IPS-18a (cell line): ENCODE measurements around the gene SPIRE2.

ENCODE experiments used
- H3K27ac ChIP-seq: one replicate; pipeline ENCODE4 v1.5.1; 2013; ENCODE audit warnings: low read length
- H3K27me3 ChIP-seq: one replicate; pipeline ENCODE4 v1.6.1; 2013; ENCODE audit warnings: mild to moderate bottlenecking, low read length; ENCODE audit not compliant: control insufficient read depth, insufficient read depth
- H3K36me3 ChIP-seq: one replicate; pipeline ENCODE4 v1.6.1; 2013; ENCODE audit warnings: low read depth, low read length; ENCODE audit not compliant: control insufficient read depth
- H3K4me1 ChIP-seq: one replicate; pipeline ENCODE4 v1.6.1; 2013; ENCODE audit warnings: low read depth, low read length; ENCODE audit not compliant: control insufficient read depth
- H3K4me3 ChIP-seq: one replicate; pipeline ENCODE4 v1.5.1; 2013; ENCODE audit warnings: low read length
- H3K9ac ChIP-seq: one replicate; pipeline ENCODE4 v1.6.1; 2013; ENCODE audit warnings: mild to moderate bottlenecking, low read length, moderate library complexity
- H3K9me3 ChIP-seq: one replicate; pipeline ENCODE4 v1.6.1; 2013; ENCODE audit warnings: low read depth, low read length; ENCODE audit not compliant: control insufficient read depth

SPIRE2 gene

DNA sequence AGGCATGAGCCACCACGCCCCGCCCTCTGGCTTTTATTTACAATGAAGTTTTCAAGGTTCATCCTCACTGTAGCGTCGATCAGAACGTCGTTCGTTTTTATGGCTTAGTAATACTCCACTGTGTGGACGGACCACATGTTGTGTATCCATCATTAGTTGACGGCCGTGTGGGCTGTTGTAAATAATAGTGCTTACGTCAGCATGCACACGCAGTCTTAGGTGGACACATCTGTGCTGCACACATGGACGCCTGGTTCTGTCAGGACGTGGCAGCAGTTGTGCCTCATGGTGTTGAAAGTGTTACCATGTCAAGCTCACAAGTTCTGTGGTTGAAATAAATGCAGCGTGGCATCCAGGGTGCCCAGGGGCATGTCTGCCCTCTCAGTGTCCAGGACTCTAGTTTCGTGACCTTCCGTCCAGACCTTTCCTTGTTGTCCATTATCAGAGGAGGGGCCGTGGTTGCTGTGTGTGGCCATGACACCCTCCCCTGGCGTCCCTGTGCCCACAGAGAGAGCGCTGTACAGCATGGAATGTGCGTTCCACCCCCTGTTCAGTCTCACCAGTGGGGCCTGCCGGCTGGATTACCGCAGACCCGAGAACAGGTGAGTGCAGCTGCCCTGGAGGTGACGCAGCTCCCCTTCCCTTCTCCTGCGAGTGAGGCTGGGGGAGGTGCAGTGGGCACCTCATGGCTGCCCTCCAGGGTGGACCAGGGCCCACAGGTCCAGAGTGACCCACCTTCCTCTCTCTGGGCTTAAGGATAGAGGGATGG is 67.4 kb downstream of the SPIRE2 start:
- Histone ChIP-seq H3K4me1 (no peaks in the 10 kb centered on the region), H3K9me3 (no peaks in the 10 kb centered on the region), H3K36me3 (peaks cover 51% of the 10 kb centered on the region), H3K27ac (no peak overlapping the region), H3K9ac (no peak overlapping the region), H3K27me3 (no peaks in the 10 kb centered on the region), H3K4me3 (no peak overlapping the region)

DNA sequence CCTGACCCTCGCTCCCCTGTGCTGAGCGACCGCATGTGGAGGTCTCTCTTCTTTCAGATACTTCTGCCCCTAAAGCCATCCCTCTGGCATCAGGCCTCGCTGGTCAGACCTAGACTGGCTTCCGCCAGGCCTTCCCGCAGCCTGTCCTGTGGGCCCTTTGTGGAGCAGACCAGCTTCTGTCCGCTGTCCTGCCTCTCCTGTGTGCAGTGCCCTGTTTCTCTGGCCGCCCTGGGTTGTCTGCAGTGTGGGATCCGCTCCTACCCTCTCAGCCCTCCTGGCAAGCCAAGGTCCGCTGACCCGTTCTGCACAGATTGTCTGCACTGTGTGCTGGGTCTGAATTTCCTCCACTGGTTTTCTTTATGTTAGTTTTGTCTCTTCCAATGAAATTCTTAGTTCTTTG is 68.9 kb downstream of the SPIRE2 start:
- Histone ChIP-seq H3K9me3 (no peaks in the 10 kb centered on the region), H3K9ac (no peak overlapping the region), H3K27me3 (no peaks in the 10 kb centered on the region), H3K36me3 (peaks cover 46% of the 10 kb centered on the region), H3K4me1 (no peaks in the 10 kb centered on the region), H3K4me3 (no peak overlapping the region), H3K27ac (no peak overlapping the region)

DNA sequence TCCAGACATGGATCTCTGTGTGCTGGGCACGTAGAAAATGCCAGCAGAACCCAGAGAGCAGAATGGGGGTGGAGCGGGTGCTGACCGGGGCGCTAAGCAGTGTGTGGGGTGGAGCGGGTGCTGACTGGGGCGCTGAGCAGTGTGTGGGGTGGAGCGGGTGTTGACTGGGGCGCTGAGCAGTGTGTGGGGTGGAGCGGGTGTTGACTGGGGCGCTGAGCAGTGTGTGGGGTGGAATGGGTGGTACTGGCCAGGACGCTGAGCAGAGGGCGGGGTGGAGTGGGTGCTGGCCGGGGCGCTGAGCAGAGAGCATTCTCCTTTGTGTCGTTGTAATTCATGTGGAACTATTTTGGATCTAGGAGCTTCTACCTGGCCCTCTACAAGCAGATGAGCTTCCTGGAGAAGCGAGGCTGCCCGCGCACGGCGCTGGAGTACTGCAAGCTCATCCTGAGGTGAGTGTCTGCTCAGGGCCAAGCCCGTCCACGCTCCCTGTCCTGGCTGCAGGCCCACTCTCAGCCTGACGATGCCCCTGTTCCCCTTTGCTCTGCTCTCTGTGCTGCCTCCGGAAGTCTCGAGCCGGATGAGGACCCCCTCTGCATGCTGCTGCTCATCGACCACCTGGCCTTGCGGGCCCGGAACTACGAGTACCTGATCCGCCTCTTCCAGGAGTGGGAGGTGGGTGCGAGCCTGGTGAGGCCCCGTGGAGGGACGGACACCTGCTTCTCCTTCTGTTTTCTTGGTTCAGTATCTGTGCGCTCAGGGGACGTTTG is 70.1 kb downstream of the SPIRE2 start:
- Histone ChIP-seq H3K9ac (no peak overlapping the region), H3K9me3 (no peaks in the 10 kb centered on the region), H3K27me3 (no peaks in the 10 kb centered on the region), H3K27ac (no peak overlapping the region), H3K4me3 (no peak overlapping the region), H3K36me3 (peaks cover 37% of the 10 kb centered on the region), H3K4me1 (no peaks in the 10 kb centered on the region)

DNA sequence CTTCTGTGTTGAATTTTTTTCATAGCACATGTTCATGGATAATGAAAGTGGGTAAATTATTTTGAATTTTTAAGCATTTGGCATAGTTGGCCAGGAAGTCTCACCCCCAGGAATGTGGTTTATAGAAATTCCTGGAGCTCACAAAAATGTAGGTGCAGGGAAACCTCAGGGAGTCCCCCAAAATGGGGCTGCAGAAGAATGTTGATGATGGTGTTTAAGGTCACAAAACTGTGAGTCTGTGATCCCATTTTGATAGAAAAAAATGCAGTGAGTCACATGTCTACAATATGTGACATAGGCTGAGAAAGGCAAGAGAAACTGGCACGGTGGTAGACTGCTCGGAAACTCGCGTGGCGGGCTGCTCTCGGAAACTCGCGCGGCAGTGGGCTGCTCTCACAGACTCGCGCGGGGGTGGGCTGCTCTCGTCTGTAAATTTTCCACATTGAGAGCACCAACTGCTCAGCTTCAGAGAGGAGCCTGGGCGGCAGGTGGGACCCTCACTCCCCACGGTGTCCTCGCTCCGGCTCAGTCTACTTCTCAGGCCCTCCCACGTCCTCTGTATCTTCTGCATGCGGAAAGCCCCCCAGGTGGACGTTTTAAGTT is 71.7 kb downstream of the SPIRE2 start:
- Histone ChIP-seq H3K27ac (no peak overlapping the region), H3K9ac (no peak overlapping the region), H3K36me3 (peaks cover 37% of the 10 kb centered on the region), H3K4me1 (no peaks in the 10 kb centered on the region), H3K9me3 (no peaks in the 10 kb centered on the region), H3K27me3 (no peaks in the 10 kb centered on the region), H3K4me3 (no peak overlapping the region)

DNA sequence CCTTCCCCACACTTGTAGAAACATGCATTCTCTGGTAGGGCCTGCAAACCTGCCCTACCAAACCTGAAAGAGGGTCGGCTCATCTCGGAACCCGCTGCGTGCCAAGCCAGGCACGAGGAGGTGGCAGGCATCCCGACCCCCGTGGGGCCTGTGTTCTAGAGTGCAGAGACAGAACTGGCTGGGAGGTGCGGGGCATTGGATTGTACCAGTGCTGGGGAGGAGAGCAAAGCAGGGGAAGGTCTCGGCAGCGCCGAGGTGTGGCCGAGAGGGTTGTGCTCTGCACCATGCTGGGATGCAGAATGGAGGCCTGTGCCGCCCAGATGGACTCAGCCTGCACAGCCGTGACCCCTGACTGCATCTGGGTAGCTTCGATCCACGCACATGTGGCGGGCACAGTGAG is 72.6 kb downstream of the SPIRE2 start:
- Histone ChIP-seq H3K27ac (no peak overlapping the region), H3K9ac (no peak overlapping the region), H3K4me3 (no peak overlapping the region), H3K9me3 (no peaks in the 10 kb centered on the region), H3K36me3 (peaks cover 38% of the 10 kb centered on the region), H3K4me1 (no peaks in the 10 kb centered on the region), H3K27me3 (no peaks in the 10 kb centered on the region)

DNA sequence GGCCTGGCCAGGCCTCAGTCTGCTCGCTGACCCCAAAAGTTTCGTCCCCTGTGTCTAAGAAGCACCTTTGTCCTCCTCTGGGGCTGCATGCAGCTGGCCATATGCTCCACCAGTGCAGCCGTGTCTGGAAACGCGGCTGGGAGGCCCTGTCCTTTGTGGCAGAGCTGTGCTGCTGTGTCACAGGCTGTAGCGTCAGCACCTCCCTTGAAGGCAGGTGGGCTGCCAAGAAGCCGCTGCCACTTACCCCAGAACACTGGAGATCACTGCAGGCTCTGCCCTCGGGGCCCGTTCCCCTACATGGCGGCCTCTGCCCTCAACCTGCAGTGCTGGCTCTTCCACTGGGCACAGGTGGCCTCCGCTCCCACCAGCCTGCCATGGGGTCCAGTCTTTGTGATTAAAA is 74.7 kb downstream of the SPIRE2 start:
- Histone ChIP-seq H3K9me3 (peaks cover 3% of the 10 kb centered on the region), H3K4me3 (no peak overlapping the region), H3K9ac (no peak overlapping the region), H3K27ac (no peak overlapping the region), H3K4me1 (no peaks in the 10 kb centered on the region), H3K27me3 (no peaks in the 10 kb centered on the region), H3K36me3 (peaks cover 37% of the 10 kb centered on the region)

DNA sequence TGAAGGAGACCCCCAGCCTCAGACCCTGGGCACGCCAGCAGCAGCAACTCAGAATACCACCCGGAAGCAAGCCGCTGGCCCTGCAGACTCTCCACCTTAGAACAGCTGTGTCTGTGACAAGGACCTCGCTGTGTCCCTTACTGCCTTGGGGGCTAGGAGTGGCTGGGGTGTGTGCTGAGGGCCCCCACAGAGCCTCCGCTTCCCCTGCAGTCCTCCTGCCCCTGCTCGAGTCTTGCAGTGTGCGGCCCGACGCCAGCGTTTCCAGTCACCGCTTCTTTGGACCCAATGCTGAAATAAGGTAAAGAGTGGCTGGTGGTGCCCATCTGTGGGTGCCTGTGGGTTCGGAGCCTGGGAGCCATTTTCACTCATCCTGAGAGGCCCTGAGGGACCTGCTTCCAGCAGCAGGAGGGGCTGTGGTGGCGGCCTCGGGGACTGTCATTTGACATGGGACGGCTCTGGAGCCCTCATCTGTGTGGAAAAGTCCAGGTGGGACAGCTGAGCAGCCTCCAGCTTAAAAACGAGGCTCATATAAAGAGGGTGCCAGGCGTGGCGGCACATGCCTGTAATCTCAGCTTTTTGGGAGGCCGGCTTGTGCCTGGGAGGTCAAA is 75.7 kb downstream of the SPIRE2 start:
- Histone ChIP-seq H3K36me3 (peaks cover 30% of the 10 kb centered on the region), H3K27ac (no peak overlapping the region), H3K4me3 (no peak overlapping the region)

DNA sequence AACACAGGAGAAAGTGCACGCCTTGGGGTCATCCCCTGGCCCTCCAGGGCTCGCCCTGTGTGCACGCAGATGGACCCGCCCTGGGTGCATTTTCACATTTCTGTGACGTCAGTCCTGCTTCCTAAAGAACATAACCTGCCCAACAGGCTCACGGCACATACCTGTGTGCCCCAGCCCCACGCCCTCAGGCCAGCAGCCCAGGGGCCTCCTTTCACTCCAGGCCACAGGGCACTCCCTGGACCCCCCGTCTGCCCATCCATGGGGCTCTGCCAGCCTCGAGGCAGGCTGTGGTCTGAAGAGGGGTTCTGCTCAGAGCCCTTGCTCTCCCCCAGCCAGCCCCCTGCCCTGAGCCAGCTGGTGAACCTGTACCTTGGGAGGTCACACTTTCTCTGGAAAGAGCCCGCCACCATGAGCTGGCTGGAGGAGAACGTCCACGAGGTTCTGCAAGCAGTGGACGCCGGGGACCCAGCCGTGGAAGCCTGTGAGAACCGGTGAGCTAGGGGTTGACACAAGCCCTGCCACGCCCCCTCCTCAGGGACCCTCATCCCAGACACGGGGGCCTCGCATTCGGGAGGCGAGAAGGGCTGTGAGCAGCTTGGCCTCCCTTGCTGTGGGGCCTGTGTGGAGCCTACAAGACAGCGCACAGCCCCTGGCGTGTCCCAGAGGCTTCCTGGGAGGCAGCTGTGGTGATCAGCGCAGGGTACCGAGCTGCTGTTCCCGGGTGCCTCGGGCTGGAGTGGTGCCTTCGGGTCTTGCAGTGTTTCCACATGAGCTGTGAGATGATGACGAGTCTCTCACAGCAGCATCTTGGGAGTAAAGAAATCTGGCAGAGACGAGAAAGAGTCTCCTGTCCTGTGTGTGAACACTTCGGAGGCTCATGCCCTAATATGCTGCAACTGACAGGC is 76.6 kb downstream of the SPIRE2 start:
- H3K36me3 ChIP-seq, result peaks cover 29% of the 10 kb centered on the region

More for the DNA sequence above, 75.7 kb downstream of the SPIRE2 start:
- Histone ChIP-seq H3K27me3 (no peaks in the 10 kb centered on the region), H3K9me3 (peaks cover 3% of the 10 kb centered on the region), H3K9ac (no peak overlapping the region), H3K4me1 (no peaks in the 10 kb centered on the region)

DNA sequence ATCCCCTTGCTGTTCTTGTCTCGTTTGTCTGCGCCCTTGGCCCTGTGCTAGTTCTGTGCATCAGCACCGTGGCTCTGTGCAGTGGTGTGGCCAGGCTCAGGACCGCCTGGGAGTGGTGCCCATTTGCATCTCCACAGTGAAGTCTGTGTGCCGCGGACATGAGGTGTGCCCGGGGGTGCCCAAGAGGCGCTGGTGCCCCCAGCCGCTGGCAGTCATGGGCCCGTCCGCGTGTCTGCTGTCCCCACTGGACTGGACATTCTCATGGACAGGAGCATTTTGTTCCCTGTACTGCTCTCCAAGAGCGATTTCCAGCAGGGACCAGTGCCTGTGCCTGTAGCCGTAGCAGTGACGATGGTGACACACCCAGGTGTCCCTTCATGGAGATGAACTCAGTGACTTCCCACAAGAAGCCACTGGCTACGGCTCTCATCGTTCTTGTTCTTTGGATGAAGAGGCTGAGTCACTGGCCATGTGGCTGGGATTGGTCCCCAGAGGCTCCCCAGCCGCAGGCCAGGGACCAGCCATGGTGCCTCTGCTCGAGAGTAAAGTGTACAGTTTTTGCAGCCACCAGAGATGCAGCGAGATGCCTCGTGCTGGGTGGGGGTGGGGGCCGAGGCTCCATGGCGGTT is 77.3 kb downstream of the SPIRE2 start:
- Histone ChIP-seq H3K9me3 (peaks cover 3% of the 10 kb centered on the region), H3K36me3 (peaks cover 28% of the 10 kb centered on the region), H3K27me3 (no peaks in the 10 kb centered on the region)

More for the DNA sequence above, 76.6 kb downstream of the SPIRE2 start:
- Histone ChIP-seq H3K9me3 (peaks cover 3% of the 10 kb centered on the region), H3K9ac (no peak overlapping the region), H3K4me3 (no peak overlapping the region), H3K4me1 (no peaks in the 10 kb centered on the region), H3K27me3 (no peaks in the 10 kb centered on the region), H3K27ac (no peak overlapping the region)

DNA sequence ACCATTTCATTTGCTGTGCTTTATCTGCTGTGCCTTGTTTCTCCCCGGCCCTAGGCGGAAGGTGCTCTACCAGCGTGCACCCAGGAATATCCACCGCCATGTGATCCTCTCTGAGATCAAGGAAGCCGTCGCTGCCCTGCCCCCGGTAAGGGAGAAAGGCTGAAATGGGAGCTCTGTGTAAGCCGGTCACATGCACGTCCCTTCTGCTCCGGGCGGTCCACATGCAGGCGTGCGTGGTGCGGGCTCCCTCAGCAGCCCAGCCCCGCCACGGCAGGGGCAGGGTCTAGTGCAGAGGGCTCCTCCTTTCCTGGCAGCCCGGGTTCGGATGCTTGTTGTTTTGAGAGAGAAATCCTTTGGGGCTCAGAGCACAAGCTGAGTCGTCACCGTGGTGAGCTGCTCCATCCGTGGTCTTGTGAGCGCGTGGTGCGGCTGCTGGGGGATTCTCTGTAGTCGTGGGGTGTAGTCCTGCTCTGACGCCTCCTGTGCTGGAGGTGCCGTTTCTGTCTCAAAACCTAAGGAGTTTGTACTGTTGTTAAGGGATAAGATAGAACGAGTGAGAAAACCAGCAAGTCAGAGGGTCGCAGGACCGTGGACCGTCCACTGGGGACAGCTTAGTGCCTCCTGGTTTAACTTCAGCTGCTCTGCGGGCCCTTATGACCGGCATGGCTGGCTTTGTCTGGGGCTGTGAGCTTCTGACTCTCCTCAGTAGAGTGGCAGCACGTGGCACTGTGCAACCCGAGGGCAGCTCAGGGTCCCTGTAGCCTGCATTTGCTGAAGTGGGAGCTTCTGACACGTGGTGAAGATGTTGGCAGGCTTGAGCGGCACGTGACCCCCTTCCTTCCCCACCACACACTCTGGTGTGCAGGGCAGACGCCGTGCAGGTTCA is 78.1 kb downstream of the SPIRE2 start:
- no peaks in the 10 kb centered on the region for H3K27me3 ChIP-seq
- no peak overlapping the region for H3K27ac ChIP-seq
- H3K9ac ChIP-seq, result no peak overlapping the region
- H3K9me3 ChIP-seq, result peaks cover 3% of the 10 kb centered on the region
- H3K4me1 ChIP-seq, result no peaks in the 10 kb centered on the region
- H3K36me3 ChIP-seq, result peaks cover 24% of the 10 kb centered on the region
- H3K4me3 ChIP-seq, result no peak overlapping the region

More for the DNA sequence above, 77.3 kb downstream of the SPIRE2 start:
- Histone ChIP-seq H3K4me3 (no peak overlapping the region), H3K4me1 (no peaks in the 10 kb centered on the region), H3K9ac (no peak overlapping the region), H3K27ac (no peak overlapping the region)
